ENCODE results near the gene ANO10.

Gene ANO10

DNA sequence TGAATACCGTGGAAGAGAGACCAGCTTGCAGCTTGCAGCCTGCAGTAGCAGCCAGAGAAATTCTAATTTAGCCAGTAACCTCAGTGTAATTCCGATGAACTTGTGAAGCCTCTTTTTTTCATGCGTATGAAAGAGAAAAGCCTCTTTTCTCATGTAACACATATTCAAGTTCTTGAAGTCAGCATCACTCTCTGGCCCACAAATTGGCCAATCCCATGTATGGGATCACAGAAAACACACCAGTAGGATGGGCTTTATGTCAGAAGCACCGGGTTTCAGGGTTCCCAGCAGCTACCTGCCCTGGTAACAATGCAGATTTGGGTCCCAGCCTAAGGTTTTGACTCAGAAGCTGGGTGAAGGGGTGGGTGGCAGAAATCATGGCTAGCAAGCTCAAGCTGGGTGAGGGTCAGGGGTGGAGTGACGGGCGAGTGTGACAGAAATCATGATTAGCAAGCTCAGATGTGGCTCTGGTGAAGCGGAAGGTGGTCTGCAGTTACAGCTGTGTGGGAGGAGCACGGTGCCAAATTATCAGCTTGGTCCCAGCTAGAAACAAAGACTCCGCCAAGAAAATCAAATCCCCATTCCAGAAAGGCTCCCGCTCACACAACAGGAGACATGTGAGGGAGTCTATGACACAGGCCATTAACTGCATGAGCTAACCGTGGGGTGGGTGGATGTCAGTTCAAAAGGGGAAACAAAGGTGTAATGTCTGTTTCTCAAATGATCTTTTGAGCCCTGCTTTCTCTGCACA, 248.8 kb downstream of the ANO10 start:
- Histone ChIP-seq H3K27ac (ENCODE audit: low read depth, low read length) (no peak overlapping the region), H3K36me3 (ENCODE audit: control insufficient read depth in 1 of 2, insufficient read depth in 2 of 2, low read length in 2 of 2) (no peaks in the 10 kb centered on the region), H3K9ac (ENCODE audit: low read depth in 1 of 2, low read length in 2 of 2) (no peak overlapping the region), H3K4me3 (ENCODE audit: low read depth in 1 of 2, low read length in 2 of 2) (no peak overlapping the region), H3K9me3 (ENCODE audit: control insufficient read depth in 1 of 2, low read length in 2 of 2) (no peaks in the 10 kb centered on the region), H3K4me1 (ENCODE audit: control insufficient read depth in 1 of 2, insufficient read depth in 2 of 2, low read length in 2 of 2) (peaks cover 3 to 4% of the 10 kb centered on the region in 2 donors), H3K27me3 (ENCODE audit: control insufficient read depth in 1 of 2, insufficient read depth in 2 of 2, low read length in 2 of 2) (no peaks in the 10 kb centered on the region)

DNA sequence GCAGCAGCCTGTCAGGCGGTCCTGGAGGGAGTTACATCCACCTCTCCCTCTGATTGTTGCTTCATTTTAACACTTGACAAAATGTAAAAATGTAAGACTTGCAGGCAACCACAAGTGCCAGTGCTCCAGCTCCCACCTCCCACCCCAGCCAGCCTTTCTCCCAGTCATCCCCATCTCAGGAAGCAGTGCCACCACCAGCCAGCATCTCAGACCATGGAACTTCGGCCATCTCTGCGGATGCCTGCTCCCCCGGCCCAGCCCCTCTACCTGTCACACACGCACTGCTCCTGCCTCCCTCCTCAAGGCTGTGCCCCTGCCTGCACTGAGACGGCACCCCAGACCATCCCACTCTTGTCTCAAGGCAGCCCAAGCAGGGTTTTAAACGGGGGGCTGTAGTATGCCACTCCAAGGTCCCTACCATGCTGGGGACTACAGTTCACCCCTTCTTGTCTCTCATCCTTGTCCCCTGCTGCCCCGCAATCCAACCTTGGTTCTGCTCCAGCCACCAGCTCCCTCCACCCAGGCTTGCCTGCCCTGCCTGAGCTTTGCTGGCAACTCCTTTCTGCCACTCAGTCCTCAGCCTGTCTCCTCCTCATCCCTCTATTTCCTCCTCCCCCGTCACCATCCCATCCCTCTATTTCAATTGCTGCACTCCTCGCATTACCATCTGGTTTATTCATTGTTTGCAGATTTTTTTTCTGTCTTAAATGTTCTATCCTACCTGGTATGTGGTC, 249.6 kb downstream of the ANO10 start:
- Histone ChIP-seq H3K9ac (ENCODE audit: low read depth in 1 of 2, low read length in 2 of 2) (no peak overlapping the region), H3K9me3 (ENCODE audit: control insufficient read depth in 1 of 2, low read length in 2 of 2) (no peaks in the 10 kb centered on the region)

DNA sequence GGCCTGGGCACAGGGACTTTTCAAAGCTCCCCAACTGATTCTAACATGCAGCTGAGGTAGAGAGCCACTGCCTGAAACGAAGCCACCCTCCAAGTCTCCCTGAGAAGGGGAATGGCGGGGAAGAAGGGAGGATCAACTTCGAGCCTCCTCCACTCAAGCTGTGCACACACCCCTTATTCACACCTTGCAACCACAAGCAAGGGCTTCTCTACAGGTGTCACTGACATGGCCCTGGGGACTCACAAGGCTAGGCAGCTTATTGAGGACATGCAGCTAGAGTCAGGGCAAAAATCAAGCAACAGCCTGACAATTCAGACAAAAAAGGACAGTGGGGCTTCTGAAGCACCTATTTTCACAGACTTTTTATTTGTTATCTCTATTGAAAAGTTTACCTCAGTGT, 250.3 kb downstream of the ANO10 start:
- Histone ChIP-seq H3K9me3 (ENCODE audit: control insufficient read depth in 1 of 2, low read length in 2 of 2) (no peaks in the 10 kb centered on the region), H3K4me3 (ENCODE audit: low read depth in 1 of 2, low read length in 2 of 2) (no peak overlapping the region), H3K27ac (ENCODE audit: low read depth, low read length) (no peak overlapping the region)

More for the DNA sequence above, 249.6 kb downstream of the ANO10 start:
- no peaks in the 10 kb centered on the region for H3K36me3 ChIP-seq (ENCODE audit: control insufficient read depth in 1 of 2, insufficient read depth in 2 of 2, low read length in 2 of 2)
- no peaks in the 10 kb centered on the region for H3K27me3 ChIP-seq (ENCODE audit: control insufficient read depth in 1 of 2, insufficient read depth in 2 of 2, low read length in 2 of 2)
- no peaks in the 10 kb centered on the region for H3K4me1 ChIP-seq (ENCODE audit: control insufficient read depth in 1 of 2, insufficient read depth in 2 of 2, low read length in 2 of 2)
- H3K4me3 ChIP-seq (ENCODE audit: low read depth in 1 of 2, low read length in 2 of 2) = no peak overlapping the region
- no peak overlapping the region for H3K27ac ChIP-seq (ENCODE audit: low read depth, low read length)

DNA sequence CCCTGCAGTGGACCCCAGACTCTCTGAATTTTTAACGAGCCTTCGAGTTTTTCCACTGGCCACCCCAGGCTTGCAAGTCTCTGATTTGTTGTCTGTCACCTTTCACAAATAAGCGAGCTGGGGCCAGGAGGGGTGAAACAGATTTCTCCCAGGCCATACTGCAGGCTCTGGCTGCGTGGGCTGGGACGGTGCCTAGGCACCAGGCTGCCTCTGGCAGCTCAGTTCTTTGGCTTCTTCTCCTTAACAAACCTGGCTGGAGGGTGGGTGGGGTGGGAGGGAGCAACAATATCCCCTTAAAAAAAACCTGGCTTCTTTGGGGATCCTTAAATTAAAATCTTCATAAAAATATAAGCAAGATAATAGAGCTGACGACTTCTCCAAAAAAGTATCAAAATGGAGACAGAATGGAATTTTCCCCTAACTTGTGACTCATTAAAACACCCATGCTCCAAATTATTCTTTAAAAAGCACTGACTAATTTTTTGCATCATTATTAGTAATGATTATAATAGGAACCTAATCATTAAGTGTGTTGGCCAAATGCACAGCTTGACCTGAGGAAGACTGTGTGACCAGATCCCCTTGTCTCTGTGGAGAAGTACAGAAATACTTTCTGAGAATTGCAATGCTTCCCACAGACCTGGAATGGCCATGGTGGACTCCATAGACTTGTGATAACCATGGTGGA, 251.4 kb downstream of the ANO10 start:
- Histone ChIP-seq H3K27me3 (ENCODE audit: control insufficient read depth in 1 of 2, insufficient read depth in 2 of 2, low read length in 2 of 2) (no peaks in the 10 kb centered on the region), H3K4me3 (ENCODE audit: low read depth in 1 of 2, low read length in 2 of 2) (no peak overlapping the region), H3K9ac (ENCODE audit: low read depth in 1 of 2, low read length in 2 of 2) (no peak overlapping the region), H3K27ac (ENCODE audit: low read depth, low read length) (no peak overlapping the region), H3K4me1 (ENCODE audit: control insufficient read depth in 1 of 2, insufficient read depth in 2 of 2, low read length in 2 of 2) (peaks cover 0 to 12% of the 10 kb centered on the region in 2 donors), H3K9me3 (ENCODE audit: control insufficient read depth in 1 of 2, low read length in 2 of 2) (no peaks in the 10 kb centered on the region), H3K36me3 (ENCODE audit: control insufficient read depth in 1 of 2, insufficient read depth in 2 of 2, low read length in 2 of 2) (peaks cover 0 to 9% of the 10 kb centered on the region in 2 donors)

More for the DNA sequence above, 250.3 kb downstream of the ANO10 start:
- Histone ChIP-seq H3K36me3 (ENCODE audit: control insufficient read depth in 1 of 2, insufficient read depth in 2 of 2, low read length in 2 of 2) (no peaks in the 10 kb centered on the region), H3K27me3 (ENCODE audit: control insufficient read depth in 1 of 2, insufficient read depth in 2 of 2, low read length in 2 of 2) (no peaks in the 10 kb centered on the region), H3K9ac (ENCODE audit: low read depth in 1 of 2, low read length in 2 of 2) (no peak overlapping the region), H3K4me1 (ENCODE audit: control insufficient read depth in 1 of 2, insufficient read depth in 2 of 2, low read length in 2 of 2) (peaks cover 0 to 3% of the 10 kb centered on the region in 2 donors)

DNA sequence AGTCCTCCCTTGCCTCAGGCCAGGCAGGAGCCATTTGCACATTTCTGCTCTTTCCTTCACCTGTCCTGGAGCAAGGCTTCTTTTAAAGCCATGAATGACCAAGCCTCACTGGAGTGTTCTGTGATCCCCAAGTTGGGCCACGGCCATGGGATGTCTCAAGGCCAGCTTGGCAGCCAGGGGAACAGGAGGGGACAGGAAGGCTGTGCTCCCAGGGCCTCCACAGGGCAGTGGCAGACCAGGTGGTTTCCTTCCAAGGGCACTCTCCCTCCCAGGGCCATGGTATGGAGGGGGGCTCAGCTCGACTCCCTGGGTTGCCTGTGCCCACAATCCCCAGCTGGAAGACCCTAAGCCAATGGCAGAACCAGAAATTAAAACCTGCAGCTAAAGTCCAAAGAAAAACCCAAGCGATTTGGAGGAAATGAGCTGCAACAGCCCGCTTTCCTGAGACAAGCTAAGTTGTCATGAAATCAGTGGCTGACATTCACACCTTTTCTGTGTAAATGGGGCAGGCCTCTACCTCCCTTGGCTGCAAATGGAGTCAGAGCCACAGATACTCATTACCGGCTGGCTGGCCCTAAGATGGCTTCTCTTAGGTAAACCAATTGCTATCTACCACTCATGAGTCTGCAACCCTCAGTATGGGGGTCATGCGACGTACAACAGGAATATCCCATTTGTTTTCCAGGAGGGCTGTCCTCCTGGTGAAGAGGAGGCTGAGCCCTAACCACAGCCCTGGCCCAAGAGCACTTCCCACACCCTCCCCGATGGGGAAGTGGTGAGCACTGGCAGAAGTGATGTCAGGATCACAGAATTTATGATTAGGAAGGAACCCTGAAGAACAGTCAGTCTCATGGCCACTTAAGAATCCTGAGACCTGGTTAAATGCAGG, 252.2 kb downstream of the ANO10 start:
- H3K36me3 ChIP-seq (ENCODE audit: control insufficient read depth in 1 of 2, insufficient read depth in 2 of 2, low read length in 2 of 2) = peaks cover 0 to 17% of the 10 kb centered on the region in 2 donors
- H3K9ac ChIP-seq (ENCODE audit: low read depth in 1 of 2, low read length in 2 of 2) = no peak overlapping the region
- no peak overlapping the region for H3K27ac ChIP-seq (ENCODE audit: low read depth, low read length)
- peaks cover 0 to 12% of the 10 kb centered on the region in 2 donors for H3K4me1 ChIP-seq (ENCODE audit: control insufficient read depth in 1 of 2, insufficient read depth in 2 of 2, low read length in 2 of 2)
- no peaks in the 10 kb centered on the region for H3K27me3 ChIP-seq (ENCODE audit: control insufficient read depth in 1 of 2, insufficient read depth in 2 of 2, low read length in 2 of 2)
- H3K9me3 ChIP-seq (ENCODE audit: control insufficient read depth in 1 of 2, low read length in 2 of 2) = no peaks in the 10 kb centered on the region
- H3K4me3 ChIP-seq (ENCODE audit: low read depth in 1 of 2, low read length in 2 of 2) = no peak overlapping the region

DNA sequence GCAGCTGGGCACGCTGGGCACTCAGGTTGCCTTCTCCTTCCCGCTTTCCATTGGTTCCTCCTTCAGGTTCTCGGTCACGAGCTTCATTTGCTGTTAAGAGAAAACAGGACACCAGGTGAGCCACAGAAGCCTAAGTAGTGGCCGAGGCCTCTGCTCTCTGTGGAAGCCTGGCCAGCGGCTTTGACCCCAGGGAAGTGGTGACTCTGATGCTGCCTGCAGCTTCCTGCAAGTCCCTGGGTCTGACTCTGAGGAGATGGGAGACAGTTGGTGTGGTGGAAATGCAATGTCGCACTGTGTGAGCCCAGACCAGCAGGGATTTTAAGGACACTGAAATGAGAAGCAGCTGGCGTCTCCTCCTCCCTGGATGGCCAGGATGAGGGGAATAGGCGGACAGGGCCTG, 254.9 kb downstream of the ANO10 start:
- Histone ChIP-seq H3K9ac (ENCODE audit: low read depth in 1 of 2, low read length in 2 of 2) (no peak overlapping the region), H3K27ac (ENCODE audit: low read depth, low read length) (no peak overlapping the region), H3K4me1 (ENCODE audit: control insufficient read depth in 1 of 2, insufficient read depth in 2 of 2, low read length in 2 of 2) (peaks cover 0 to 12% of the 10 kb centered on the region in 2 donors), H3K27me3 (ENCODE audit: control insufficient read depth in 1 of 2, insufficient read depth in 2 of 2, low read length in 2 of 2) (no peaks in the 10 kb centered on the region), H3K4me3 (ENCODE audit: low read depth in 1 of 2, low read length in 2 of 2) (no peak overlapping the region), H3K9me3 (ENCODE audit: control insufficient read depth in 1 of 2, low read length in 2 of 2) (no peaks in the 10 kb centered on the region), H3K36me3 (ENCODE audit: control insufficient read depth in 1 of 2, insufficient read depth in 2 of 2, low read length in 2 of 2) (peaks cover 0 to 18% of the 10 kb centered on the region in 2 donors)

DNA sequence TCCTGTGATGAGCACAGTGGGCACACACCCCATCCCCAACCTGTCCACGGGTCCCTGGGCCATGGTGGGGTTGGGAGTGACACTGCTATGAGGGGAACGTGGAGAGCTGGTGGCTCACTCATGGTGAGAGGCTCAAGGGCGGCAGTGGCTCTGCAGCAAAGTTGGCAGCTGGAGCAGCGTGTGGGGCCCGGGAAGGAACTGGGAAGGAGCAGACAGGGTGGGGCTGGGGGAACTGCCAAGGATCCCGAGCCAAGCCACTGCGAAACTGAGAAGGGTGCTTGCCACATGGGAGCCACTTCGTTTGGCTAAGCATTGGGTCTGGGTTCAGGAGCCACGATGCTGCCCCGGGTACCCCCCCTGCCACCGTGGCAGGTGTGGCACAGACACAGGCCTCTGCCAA, 255.3 kb downstream of the ANO10 start:
- no peak overlapping the region for H3K9ac ChIP-seq (ENCODE audit: low read depth in 1 of 2, low read length in 2 of 2)
- H3K36me3 ChIP-seq (ENCODE audit: control insufficient read depth in 1 of 2, insufficient read depth in 2 of 2, low read length in 2 of 2) = peaks cover 0 to 18% of the 10 kb centered on the region in 2 donors
- H3K27me3 ChIP-seq (ENCODE audit: control insufficient read depth in 1 of 2, insufficient read depth in 2 of 2, low read length in 2 of 2) = no peaks in the 10 kb centered on the region
- H3K9me3 ChIP-seq (ENCODE audit: control insufficient read depth in 1 of 2, low read length in 2 of 2) = no peaks in the 10 kb centered on the region
- no peak overlapping the region for H3K4me3 ChIP-seq (ENCODE audit: low read depth in 1 of 2, low read length in 2 of 2)
- H3K27ac ChIP-seq (ENCODE audit: low read depth, low read length) = no peak overlapping the region
- H3K4me1 ChIP-seq (ENCODE audit: control insufficient read depth in 1 of 2, insufficient read depth in 2 of 2, low read length in 2 of 2) = peaks cover 0 to 12% of the 10 kb centered on the region in 2 donors

DNA sequence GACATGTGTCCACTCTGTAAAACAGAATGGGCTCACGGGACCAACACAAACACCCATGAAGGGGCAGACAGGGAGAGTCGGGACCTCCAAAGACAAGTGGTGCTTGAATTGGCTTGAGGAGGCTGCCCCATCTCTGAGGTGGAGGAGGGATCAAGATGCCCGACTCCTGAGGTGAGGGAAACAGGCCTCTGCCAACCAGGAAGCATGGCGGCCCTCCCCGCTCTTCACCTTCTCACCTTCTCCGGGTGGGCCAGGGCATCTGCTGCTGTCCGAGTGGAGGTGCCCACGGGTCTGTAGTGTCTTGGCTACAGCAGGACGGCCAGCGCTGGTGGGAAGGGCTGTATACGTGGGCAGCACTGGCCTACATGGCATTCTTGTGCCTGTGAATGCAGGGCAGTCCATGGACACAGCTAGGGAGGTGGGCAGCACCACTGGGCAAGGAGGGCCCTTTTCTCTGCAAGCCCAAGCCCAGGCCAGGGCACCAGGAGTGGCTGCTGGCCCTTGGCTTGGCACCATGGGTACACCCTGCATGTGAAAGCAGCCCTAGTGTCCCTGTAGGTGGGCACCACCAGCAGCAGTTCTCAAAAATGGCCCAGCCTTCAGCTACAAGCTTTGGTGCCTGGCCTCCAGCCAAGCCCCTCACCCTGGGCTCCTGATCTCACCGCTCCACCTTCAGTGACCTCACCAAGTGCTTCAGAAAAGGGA, 256.1 kb downstream of the ANO10 start:
- Histone ChIP-seq H3K4me3 (ENCODE audit: low read depth in 1 of 2, low read length in 2 of 2) (no peak overlapping the region), H3K9me3 (ENCODE audit: control insufficient read depth in 1 of 2, low read length in 2 of 2) (no peaks in the 10 kb centered on the region), H3K27me3 (ENCODE audit: control insufficient read depth in 1 of 2, insufficient read depth in 2 of 2, low read length in 2 of 2) (no peaks in the 10 kb centered on the region), H3K27ac (ENCODE audit: low read depth, low read length) (no peak overlapping the region), H3K9ac (ENCODE audit: low read depth in 1 of 2, low read length in 2 of 2) (no peak overlapping the region), H3K36me3 (ENCODE audit: control insufficient read depth in 1 of 2, insufficient read depth in 2 of 2, low read length in 2 of 2) (peaks cover 0 to 18% of the 10 kb centered on the region in 2 donors), H3K4me1 (ENCODE audit: control insufficient read depth in 1 of 2, insufficient read depth in 2 of 2, low read length in 2 of 2) (peaks cover 0 to 12% of the 10 kb centered on the region in 2 donors)

DNA sequence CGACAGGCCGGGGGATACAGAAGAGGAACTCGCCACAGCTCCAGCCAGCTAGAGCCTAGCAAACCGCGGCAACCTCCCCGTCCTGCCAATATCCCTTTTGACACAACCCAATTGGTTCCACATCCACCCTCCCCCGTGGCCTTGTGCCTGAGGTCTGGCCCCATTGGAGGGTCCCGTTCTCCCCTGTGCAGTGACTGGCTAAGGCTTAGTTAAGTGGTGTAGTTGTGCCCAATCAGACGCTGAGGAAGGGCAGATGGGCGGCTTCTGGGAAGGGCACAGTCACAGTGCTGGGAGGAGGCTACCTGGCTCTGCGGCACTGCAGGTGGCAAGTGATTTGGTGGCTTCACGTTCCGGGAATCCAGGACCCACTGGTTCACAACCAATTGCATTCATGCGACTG, 256.9 kb downstream of the ANO10 start:
- peaks cover 0 to 12% of the 10 kb centered on the region in 2 donors for H3K4me1 ChIP-seq (ENCODE audit: control insufficient read depth in 1 of 2, insufficient read depth in 2 of 2, low read length in 2 of 2)
- no peak overlapping the region for H3K9ac ChIP-seq (ENCODE audit: low read depth in 1 of 2, low read length in 2 of 2)
- no peak overlapping the region for H3K27ac ChIP-seq (ENCODE audit: low read depth, low read length)
- H3K9me3 ChIP-seq (ENCODE audit: control insufficient read depth in 1 of 2, low read length in 2 of 2) = no peaks in the 10 kb centered on the region
- H3K27me3 ChIP-seq (ENCODE audit: control insufficient read depth in 1 of 2, insufficient read depth in 2 of 2, low read length in 2 of 2) = no peaks in the 10 kb centered on the region
- H3K4me3 ChIP-seq (ENCODE audit: low read depth in 1 of 2, low read length in 2 of 2) = no peak overlapping the region
- peaks cover 0 to 18% of the 10 kb centered on the region in 2 donors for H3K36me3 ChIP-seq (ENCODE audit: control insufficient read depth in 1 of 2, insufficient read depth in 2 of 2, low read length in 2 of 2)

Measured in duodenal mucosa (tissue), 2 donors.